Non-pigmented ciliary epithelial cell (primary cell): ENCODE data around the gene BHMT.
"Not testable (repeated sequence)": the region's sequence is repeated elsewhere in the genome, so short reads cannot be mapped to it uniquely, and the experiment has no call there.

Experiments
- DNase-seq: peaks from one replicate; pipeline ENCODE4 v3.0.0-alpha.2; 2010; ENCODE audit warnings: low read depth

The BHMT gene

DNA sequence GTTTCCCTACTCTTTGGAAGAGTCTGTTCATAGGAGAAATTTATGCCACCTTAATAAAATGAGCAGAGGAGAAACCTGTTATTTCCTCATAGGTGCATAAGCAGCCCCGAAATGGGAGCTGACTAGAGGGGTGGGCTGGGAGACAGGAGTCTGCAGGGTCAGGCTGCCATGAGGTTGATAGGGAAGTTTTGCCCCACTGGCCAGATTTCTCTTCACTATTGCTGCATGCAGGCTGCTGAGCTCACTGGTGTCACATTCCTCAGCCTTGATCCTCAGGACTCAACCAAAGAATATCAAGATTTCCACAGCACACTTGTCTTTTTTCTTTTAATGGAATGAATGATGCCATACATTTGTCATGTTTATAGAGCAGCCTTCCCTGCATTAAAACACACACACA lies 60.7 kb downstream of the BHMT start:
- DNase-seq: no peak

DNA sequence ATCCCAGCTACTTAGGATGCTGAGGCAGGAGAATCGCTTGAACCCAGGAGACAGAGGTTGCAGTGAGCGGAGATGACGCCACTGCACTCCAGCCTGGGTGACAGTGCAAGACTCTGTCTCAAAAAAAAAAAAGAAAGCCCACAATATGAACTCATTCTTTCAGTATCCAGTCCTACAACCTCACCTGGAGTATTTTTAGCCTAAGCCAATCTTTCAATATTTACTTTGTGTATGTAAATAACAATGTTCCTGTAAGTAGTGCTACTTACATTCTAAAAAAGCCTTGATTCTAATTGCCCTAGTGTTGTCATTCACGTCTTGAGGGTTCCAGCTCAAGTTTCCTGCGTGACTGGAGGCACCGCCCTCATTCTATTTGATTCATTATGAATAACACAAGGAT lies 62.0 kb downstream of the BHMT start:
- DNase-seq: no peak

DNA sequence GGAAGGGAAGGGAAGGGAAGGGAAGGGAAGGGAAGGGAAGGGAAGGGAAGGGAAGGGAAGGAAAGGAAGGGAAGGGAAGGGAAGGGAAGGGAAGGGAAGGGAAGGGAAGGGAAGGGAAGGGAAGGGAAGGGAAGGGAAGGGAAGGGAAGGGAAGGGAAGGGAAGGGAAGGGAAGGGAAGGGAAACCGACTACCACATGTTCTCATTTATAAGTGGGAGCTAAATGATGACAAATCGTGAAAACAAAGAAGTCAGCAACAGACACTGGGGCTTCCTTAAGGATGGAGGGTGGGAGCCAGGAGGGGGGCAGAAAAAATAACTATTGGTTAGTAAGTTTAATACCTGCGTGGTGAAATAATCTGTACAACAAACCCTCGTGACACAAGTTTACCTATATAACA lies 68.8 kb downstream of the BHMT start:
- DNase-seq: not testable (repeated sequence)

DNA sequence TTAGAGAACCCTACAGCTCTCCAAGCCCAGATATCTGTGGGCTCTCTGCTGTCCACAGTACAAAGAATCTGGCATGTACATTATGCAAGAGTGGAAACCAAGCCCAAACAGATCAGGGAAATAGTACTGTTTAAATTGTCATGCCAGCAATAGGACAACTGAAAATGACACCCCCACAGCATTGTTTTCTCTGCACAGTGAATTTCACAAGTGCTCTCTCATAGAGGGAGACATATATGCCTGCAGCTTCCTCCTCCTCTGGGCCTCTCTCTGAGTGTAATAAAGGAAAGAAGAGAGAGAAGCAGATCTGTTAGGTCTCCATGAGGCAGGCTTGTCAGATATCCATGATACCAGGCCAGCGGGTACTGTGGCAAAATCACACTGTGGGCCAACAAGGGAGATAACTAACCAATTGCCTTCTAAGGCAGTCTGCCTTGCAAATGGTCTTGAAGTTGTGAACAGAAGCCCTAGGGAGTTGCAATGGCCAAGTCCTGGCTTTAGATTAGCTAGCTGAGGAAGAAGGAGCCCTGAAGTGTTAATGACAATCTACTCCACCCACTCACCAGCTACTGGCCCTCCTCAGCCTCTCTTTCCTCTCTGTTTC lies 69.9 kb downstream of the BHMT start:
- DNase-seq: no peak
